ENCODE data around the gene IMPDH1. TPM values are rescaled to one million over a fixed set of nuclear protein-coding genes. Genes with fewer than 3 reads are reported as not detected.

IMPDH1 gene
- total RNA-seq, 2 experiments from 2014 or later: 26.5 to 27.0 TPM

DNA sequence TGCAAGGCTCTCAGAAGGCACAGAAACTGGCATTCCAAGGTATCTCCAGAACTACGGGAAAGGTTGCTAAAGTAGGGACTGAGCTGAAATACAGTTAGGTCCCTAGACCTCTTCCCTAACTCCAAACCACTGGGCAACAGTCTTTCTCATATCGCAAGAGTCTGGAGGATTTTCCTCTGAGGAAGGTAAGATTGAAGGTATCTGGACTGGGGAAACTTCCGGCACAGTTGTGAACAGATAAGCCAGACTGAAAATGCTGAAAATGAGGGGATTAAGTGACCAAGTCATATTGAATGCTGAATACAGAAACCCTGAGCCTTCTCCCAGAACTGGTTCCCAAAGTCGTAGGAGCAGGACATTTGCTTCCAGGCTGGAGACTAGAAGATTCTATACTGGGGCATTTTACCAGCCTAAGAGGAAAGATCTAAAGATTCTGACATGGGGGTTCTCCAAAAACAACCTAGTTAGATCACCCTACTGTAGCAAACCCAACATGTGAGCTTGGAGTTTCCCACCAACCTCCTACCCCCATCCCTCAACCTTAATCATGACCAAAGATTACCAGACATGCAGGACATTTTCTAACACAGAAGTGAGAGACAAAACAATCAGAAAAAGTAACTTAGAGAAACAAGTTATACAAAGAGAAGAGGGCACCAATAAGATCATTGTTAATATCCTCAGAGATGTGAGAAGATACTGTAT is 45.5 kb downstream of the IMPDH1 start:
- H3K27me3 Mint-ChIP-seq: peaks cover 62% of the 10 kb centered on the region
- intact Hi-C loops (cut with DNase I, micrococcal nuclease): no loop called here

DNA sequence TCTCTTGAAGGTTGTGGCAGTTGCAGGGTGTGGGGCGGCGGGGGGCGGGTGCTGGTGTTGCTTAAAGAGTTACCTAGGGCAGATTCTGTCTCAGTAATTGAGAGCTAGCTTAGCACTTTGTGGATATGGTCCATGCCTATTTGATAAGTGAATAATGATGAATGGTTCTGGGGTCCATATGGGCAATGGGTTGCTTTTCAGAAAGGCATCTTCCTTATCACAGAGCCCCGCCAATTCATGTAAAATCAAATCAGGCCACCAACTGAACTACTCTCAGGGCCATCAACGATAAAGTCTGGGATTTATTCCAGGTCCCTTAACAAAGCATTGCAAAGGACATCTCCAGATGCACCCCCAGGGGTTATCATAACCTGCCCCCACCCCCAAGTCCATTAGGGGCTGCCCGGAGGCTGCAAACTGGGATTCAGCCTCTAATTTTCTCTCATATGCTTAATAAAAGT is 46.5 kb downstream of the IMPDH1 start:
- POLR2A ChIA-PET: no interaction called here
- no peaks in the 10 kb centered on the region for H3K36me3 ChIP-seq (ENCODE audit: insufficient read depth, low read length)
- TF ChIP-seq, protein P1, sequence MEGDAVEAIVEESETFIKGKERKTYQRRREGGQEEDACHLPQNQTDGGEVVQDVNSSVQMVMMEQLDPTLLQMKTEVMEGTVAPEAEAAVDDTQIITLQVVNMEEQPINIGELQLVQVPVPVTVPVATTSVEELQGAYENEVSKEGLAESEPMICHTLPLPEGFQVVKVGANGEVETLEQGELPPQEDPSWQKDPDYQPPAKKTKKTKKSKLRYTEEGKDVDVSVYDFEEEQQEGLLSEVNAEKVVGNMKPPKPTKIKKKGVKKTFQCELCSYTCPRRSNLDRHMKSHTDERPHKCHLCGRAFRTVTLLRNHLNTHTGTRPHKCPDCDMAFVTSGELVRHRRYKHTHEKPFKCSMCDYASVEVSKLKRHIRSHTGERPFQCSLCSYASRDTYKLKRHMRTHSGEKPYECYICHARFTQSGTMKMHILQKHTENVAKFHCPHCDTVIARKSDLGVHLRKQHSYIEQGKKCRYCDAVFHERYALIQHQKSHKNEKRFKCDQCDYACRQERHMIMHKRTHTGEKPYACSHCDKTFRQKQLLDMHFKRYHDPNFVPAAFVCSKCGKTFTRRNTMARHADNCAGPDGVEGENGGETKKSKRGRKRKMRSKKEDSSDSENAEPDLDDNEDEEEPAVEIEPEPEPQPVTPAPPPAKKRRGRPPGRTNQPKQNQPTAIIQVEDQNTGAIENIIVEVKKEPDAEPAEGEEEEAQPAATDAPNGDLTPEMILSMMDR (IDR thresholded peaks at IDR 0.05): no peak
- H3K27ac ChIP-seq (ENCODE audit: low read depth in 1 of 2, low read length in 2 of 2): no peak overlapping the region
- ATAC-seq (ENCODE audit: poor library complexity): no peak
- peaks cover 19 to 30% of the 10 kb centered on the region in 2 experiments for H3K27me3 ChIP-seq (ENCODE audit: control insufficient read depth in 1 of 2, insufficient read depth in 2 of 2, low read length in 2 of 2)
- H3K4me1 ChIP-seq (ENCODE audit: insufficient read depth, low read length): peaks cover 21% of the 10 kb centered on the region
- Mint-ChIP-seq H3K4me3 (no peak overlapping the region), H3K9me3 (no peaks in the 10 kb centered on the region), H3K27me3 (peaks cover 70% of the 10 kb centered on the region), H3K27ac (no peak overlapping the region), H3K4me1 (ENCODE audit: low read depth) (peaks cover 17% of the 10 kb centered on the region), H3K36me3 (ENCODE audit: low read depth) (no peaks in the 10 kb centered on the region)
- H3K4me3 ChIP-seq (ENCODE audit: low read length): no peak overlapping the region
- intact Hi-C loops (cut with DNase I, micrococcal nuclease): no loop called here
- no peak for DNase-seq
- CTCF ChIA-PET: no interaction called here
- H3K9me3 ChIP-seq (ENCODE audit: control insufficient read depth in 1 of 2, insufficient read depth in 1 of 2, low read length in 2 of 2): no peaks in the 10 kb centered on the region

More for the DNA sequence above, 45.5 kb downstream of the IMPDH1 start:
- Mint-ChIP-seq H3K9me3 (no peaks in the 10 kb centered on the region), H3K27ac (no peak overlapping the region), H3K4me1 (ENCODE audit: low read depth) (peaks cover 17% of the 10 kb centered on the region), H3K36me3 (ENCODE audit: low read depth) (no peaks in the 10 kb centered on the region), H3K4me3 (no peak overlapping the region)
- DNase-seq (no peak), ATAC-seq (ENCODE audit: poor library complexity) (no peak)
- CTCF ChIA-PET: interaction anchor here (0.6 kb wide), 1 partner anchor 10 kb away, joined by 4 read pairs; no protein-coding TSS in a partner anchor
- Histone ChIP-seq H3K36me3 (ENCODE audit: insufficient read depth, low read length) (no peaks in the 10 kb centered on the region), H3K4me1 (ENCODE audit: insufficient read depth, low read length) (peaks cover 21% of the 10 kb centered on the region), H3K4me3 (ENCODE audit: low read length) (no peak overlapping the region), H3K9me3 (ENCODE audit: control insufficient read depth in 1 of 2, insufficient read depth in 1 of 2, low read length in 2 of 2) (no peaks in the 10 kb centered on the region), H3K27ac (ENCODE audit: low read depth in 1 of 2, low read length in 2 of 2) (no peak overlapping the region), H3K27me3 (ENCODE audit: control insufficient read depth in 1 of 2, insufficient read depth in 2 of 2, low read length in 2 of 2) (peaks cover 19 to 30% of the 10 kb centered on the region in 2 experiments)
- POLR2A ChIA-PET: no interaction called here
- TF ChIP-seq, protein P1 (IDR thresholded peaks at IDR 0.05): no peak

DNA sequence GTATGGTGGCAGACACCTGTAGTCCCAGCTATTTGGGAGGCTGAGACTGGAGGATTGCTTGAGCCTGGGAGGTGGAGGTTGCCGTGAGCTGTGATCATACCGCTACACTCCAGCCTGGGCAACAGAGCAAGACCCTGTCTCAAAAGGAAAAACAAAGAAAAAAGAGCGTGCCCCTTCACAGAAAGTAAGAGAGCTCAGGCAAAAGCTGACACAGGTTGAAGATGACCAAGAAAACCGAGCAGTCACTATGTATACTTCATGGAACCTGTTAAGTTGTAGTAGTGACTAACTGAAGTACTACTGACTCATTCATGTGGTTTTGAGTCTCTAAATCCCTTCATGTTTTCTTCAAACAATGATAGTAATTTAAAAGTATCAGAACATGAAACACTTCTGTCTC is 47.1 kb downstream of the IMPDH1 start:
- ChIA-PET POLR2A (no interaction called here), CTCF (no interaction called here)
- Mint-ChIP-seq H3K27me3 (peaks cover 70% of the 10 kb centered on the region), H3K9me3 (no peaks in the 10 kb centered on the region), H3K36me3 (ENCODE audit: low read depth) (no peaks in the 10 kb centered on the region), H3K4me1 (ENCODE audit: low read depth) (peaks cover 17% of the 10 kb centered on the region), H3K4me3 (peak overlapping the region; percentile 92), H3K27ac (no peak overlapping the region)
- H3K36me3 ChIP-seq (ENCODE audit: insufficient read depth, low read length): no peaks in the 10 kb centered on the region
- intact Hi-C loops (cut with DNase I, micrococcal nuclease): no loop called here
- no peak for ATAC-seq (ENCODE audit: poor library complexity)
- peaks cover 19 to 30% of the 10 kb centered on the region in 2 experiments for H3K27me3 ChIP-seq (ENCODE audit: control insufficient read depth in 1 of 2, insufficient read depth in 2 of 2, low read length in 2 of 2)
- no peaks in the 10 kb centered on the region for H3K9me3 ChIP-seq (ENCODE audit: control insufficient read depth in 1 of 2, insufficient read depth in 1 of 2, low read length in 2 of 2)
- TF ChIP-seq, protein P1 (IDR thresholded peaks at IDR 0.05): no peak
- peaks cover 21% of the 10 kb centered on the region for H3K4me1 ChIP-seq (ENCODE audit: insufficient read depth, low read length)
- H3K27ac ChIP-seq (ENCODE audit: low read depth in 1 of 2, low read length in 2 of 2): no peak overlapping the region
- H3K4me3 ChIP-seq (ENCODE audit: low read length): no peak overlapping the region
- no peak for DNase-seq
